HepG2 (cell line): ENCODE measurements around the gene MADD. TPM values are rescaled to one million over a fixed set of nuclear protein-coding genes. Genes with fewer than 3 reads are reported as not detected.

Source experiments
- ATF4 ChIP-seq, 2 experiments: fragments of 450-650 bp in 1 of 2; sonication (generic) in 1 of 2; formaldehyde crosslinking; IDR thresholded peaks; 2 replicates each; pipeline versions ENCODE4 v1.5.0 to v1.8.0; 2020 to 2022; ENCODE audit warnings: mild to moderate bottlenecking in 1 of 2, missing genetic modification reagents in 1 of 2
- RERE ChIP-seq: IDR thresholded peaks from 2 replicates; pipeline ENCODE4 v1.6.1; 2016; ENCODE audit warnings: low read depth, missing genetic modification reagents, missing compliant biosample characterization
- TFDP2 ChIP-seq: sonication (generic); formaldehyde crosslinking; IDR thresholded peaks from 2 replicates; pipeline ENCODE4 v1.4.0; 2020; ENCODE audit warnings: missing genetic modification reagents
- ZSCAN31 ChIP-seq: sonication (generic); formaldehyde crosslinking; IDR thresholded peaks from 2 replicates; pipeline ENCODE4 v1.5.0; 2020; ENCODE audit warnings: low read depth, mild to moderate bottlenecking, missing genetic modification reagents
- polyA plus RNA-seq, 8 experiments: library from polyadenylated mRNA; depleted of rRNA in 3 of 8; stranded (reverse) in 7 of 8; unstranded in 1 of 8; fragments of >200 nt; fragmentation: Illumina TruSeq in 4 of 8; extraction: Trizol in 4 of 8; gene quantifications; 2 replicates each; pipeline versions ENCODE4 v1.2.1 to v1.2.3, GENCODE V29; 2011 to 2016; ENCODE audit warnings: low read depth in 4 of 8, missing spikeins in 1 of 8, mixed read lengths in 1 of 8; ENCODE audit not compliant: insufficient read depth in 1 of 8
- total RNA-seq, 5 experiments: library from RNA; depleted of rRNA; stranded (reverse); fragments of >200 nt; fragmentation: Illumina TruSeq; extraction: Trizol; gene quantifications; 2 replicates each; pipeline ENCODE4 v1.2.3, GENCODE V29; 2016; ENCODE audit warnings: low read depth in 1 of 5

Gene MADD
- total and polyA plus RNA-seq, 2 of the 13 experiments (the other 11 are each of a cell fraction or from before 2014, with no cell fraction given): 18.0 to 29.2 TPM

DNA sequence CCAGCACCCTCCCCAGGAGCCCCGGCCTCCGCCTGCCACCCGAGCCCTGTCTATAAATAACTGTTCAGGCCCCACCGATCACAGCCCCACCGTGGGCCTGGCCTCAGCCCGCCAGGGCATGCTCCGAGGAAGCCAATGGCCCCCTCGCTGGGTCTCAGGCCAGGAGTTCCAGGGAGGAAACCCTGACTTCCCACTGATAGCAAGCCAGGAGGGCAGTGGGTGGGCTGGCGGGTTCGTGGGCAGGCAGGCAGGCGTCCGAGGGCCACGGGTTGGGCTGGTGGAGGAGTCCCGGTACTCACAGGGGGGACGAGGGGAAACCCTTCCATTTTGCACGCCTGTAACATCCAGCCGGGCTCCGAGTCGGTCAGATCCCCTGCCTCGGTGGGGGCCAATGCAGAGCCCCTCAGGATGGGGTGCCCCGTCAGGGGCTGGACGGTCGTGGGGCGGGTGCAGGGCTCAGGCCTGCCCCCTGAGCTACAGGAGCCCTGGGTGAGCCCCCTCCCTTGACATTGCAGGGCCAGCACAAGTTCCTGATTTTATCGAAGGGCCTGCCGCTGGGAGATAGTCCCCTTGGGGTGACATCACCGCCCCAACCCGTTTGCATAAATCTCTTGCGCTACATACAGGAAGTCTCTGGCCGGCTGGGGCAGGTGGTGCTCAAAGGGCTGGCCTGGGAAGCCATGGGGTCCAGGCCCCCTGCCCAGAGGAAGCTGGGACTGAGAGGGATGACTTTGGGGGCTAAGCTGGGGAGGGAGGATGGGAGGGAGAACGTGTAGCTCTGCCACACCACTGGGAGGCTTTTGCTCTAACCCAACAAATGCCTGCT is 108.3 kb downstream of the MADD start, which contains the start of gene SPI1 (continued):
- TF ChIP-seq RERE: no peak
- TF ChIP-seq ZSCAN31: no peak
- TF ChIP-seq ATF4 (CRISPR knock-in tag; IDR thresholded peaks at IDR 0.05): no peak
- no peak for TF ChIP-seq TFDP2 (CRISPR knock-in tag)
